MM.1S (cell line): ENCODE measurements around the gene LAMA4.

Source experiments
- CTCF ChIP-seq: fragments of 300-600 bp; sonication (generic); IDR thresholded peaks from 2 replicates; pipeline ENCODE4 v1.5.1; 2016; ENCODE audit warnings: antibody characterized with exemption, low read length, mixed read lengths
- EZH2 ChIP-seq: fragments of 300-600 bp; sonication (generic); optimal IDR thresholded peaks from 2 replicates; pipeline ENCODE3; 2017; ENCODE audit warnings: low read depth, mild to moderate bottlenecking, antibody characterized with exemption, low read length, mixed read lengths

- TF ChIP-seq CTCF (no peak), EZH2 (no peak)
Measured at GRCh38 chr6:112286500-112287144, 32.3 kb upstream of the LAMA4 start.
